CD4-positive, alpha-beta T cell treated with Interleukin-15 for 4 hours (primary cell): ENCODE results near the gene NDUFA13.

Experiments
- DNase-seq: peaks from one replicate; pipeline ENCODE4 v3.0.0-alpha.2; 2020; ENCODE audit warnings: low spot score

NDUFA13 gene

GRCh38 chr19:19548915-19549759 lies 33.1 kb downstream of the NDUFA13 start:
- no peak for DNase-seq

GRCh38 chr19:19549804-19550464 lies 33.9 kb downstream of the NDUFA13 start:
- DNase-seq = no peak

GRCh38 chr19:19550485-19550929 lies 34.5 kb downstream of the NDUFA13 start:
- no peak for DNase-seq

GRCh38 chr19:19550972-19551852 lies 35.2 kb downstream of the NDUFA13 start:
- no peak for DNase-seq

GRCh38 chr19:19551853-19552192 lies 35.8 kb downstream of the NDUFA13 start:
- no peak for DNase-seq

GRCh38 chr19:19552798-19553197 lies 36.8 kb downstream of the NDUFA13 start:
- peak; percentile 19 for DNase-seq

- no peak for DNase-seq
Observed at GRCh38 chr19:19553670-19554069, 37.6 kb downstream of the NDUFA13 start.

GRCh38 chr19:19554074-19555023 lies 38.3 kb downstream of the NDUFA13 start:
- peak; percentile 55 for DNase-seq

- no peak for DNase-seq
Observed at GRCh38 chr19:19558055-19558454, 42.0 kb downstream of the NDUFA13 start.

GRCh38 chr19:19558636-19559035 lies 42.6 kb downstream of the NDUFA13 start:
- DNase-seq = no peak

GRCh38 chr19:19559931-19560330 lies 43.9 kb downstream of the NDUFA13 start:
- no peak for DNase-seq

GRCh38 chr19:19561946-19562664 lies 46.1 kb downstream of the NDUFA13 start:
- no peak for DNase-seq

GRCh38 chr19:19562665-19563347 lies 46.8 kb downstream of the NDUFA13 start:
- DNase-seq = peak; percentile 40

- DNase-seq = no peak
Observed at GRCh38 chr19:19563348-19563848, 47.4 kb downstream of the NDUFA13 start.

GRCh38 chr19:19566306-19566705 lies 50.3 kb downstream of the NDUFA13 start:
- DNase-seq = no peak

GRCh38 chr19:19567391-19567790 lies 51.4 kb downstream of the NDUFA13 start:
- DNase-seq = no peak

GRCh38 chr19:19568802-19569756 lies 53.1 kb downstream of the NDUFA13 start:
- no peak for DNase-seq

- DNase-seq = no peak
Observed at GRCh38 chr19:19570571-19570970, 54.5 kb downstream of the NDUFA13 start.
